Smooth muscle cell (in vitro differentiated cells): ENCODE results near the gene DHX16. TPM values are rescaled to one million over a fixed set of nuclear protein-coding genes. Genes with fewer than 3 reads are reported as not detected.
"Not testable (repeated sequence)": the region's sequence is repeated elsewhere in the genome, so short reads cannot be mapped to it uniquely, and the experiment has no call there.

Experiments
- DNase-seq: peaks from one replicate; lab custom pipeline; 2025; ENCODE audit not compliant: unreplicated experiment; lab: John Stamatoyannopoulos, UW
- H2AFZ ChIP-seq: fragments of 200-600 bp; sonication (generic); 2 replicates; pipeline ENCODE4 v1.6.0; 2016; ENCODE audit warnings: antibody characterized with exemption, low read depth, mild to moderate bottlenecking
- H3F3A ChIP-seq: fragments of 200-600 bp; sonication (generic); 2 replicates; pipeline ENCODE4 v1.6.0; 2017; ENCODE audit warnings: antibody characterized with exemption, low read depth
- H3K27ac ChIP-seq: fragments of 200-600 bp; sonication (generic); 2 replicates; pipeline ENCODE4 v1.5.1; 2016; ENCODE audit warnings: low read depth, mild to moderate bottlenecking
- H3K27me3 ChIP-seq: fragments of 200-600 bp; sonication (generic); 2 replicates; pipeline ENCODE4 v1.6.1; 2016; ENCODE audit warnings: low read depth, mild to moderate bottlenecking
- H3K36me3 ChIP-seq: fragments of 200-600 bp; sonication (generic); 2 replicates; pipeline ENCODE4 v1.5.1; 2016; ENCODE audit warnings: low read depth
- H3K4me1 ChIP-seq: fragments of 200-600 bp; sonication (generic); 2 replicates; pipeline ENCODE4 v1.5.1; 2016; ENCODE audit warnings: low read depth
- H3K4me2 ChIP-seq: fragments of 200-600 bp; sonication (generic); 2 replicates; pipeline ENCODE4 v1.6.0; 2016; ENCODE audit warnings: mild to moderate bottlenecking
- H3K4me3 ChIP-seq: fragments of 200-600 bp; sonication (generic); 2 replicates; pipeline ENCODE4 v1.5.1; 2016; ENCODE audit warnings: mild to moderate bottlenecking
- H3K79me2 ChIP-seq: fragments of 200-600 bp; sonication (generic); 2 replicates; pipeline ENCODE4 v1.6.0; 2016; ENCODE audit warnings: low read depth, mild to moderate bottlenecking
- H3K9ac ChIP-seq: fragments of 200-600 bp; sonication (generic); 2 replicates; pipeline ENCODE4 v1.6.0; 2016; ENCODE audit warnings: low read depth
- H3K9me3 ChIP-seq: fragments of 200-600 bp; sonication (generic); replicated peaks from 2 replicates; pipeline ENCODE4 v1.5.1; 2016; ENCODE audit warnings: low read depth
- H4K20me1 ChIP-seq: fragments of 200-600 bp; sonication (generic); 2 replicates; pipeline ENCODE4 v1.6.0; 2016; ENCODE audit warnings: low read depth
- WGBS: methylation state at CpG from one replicate; pipeline ENCODE4 v1.1.7; 2016; ENCODE audit warnings: low lambda C conversion rate; 5-methylcytosine and 5-hydroxymethylcytosine counted together
- polyA plus RNA-seq: library from polyadenylated mRNA; unstranded; fragments of >200 nt; fragmentation: Nextera tagmentation; extraction: Ambion mirVana; gene quantifications from 2 replicates; pipeline ENCODE4 v1.2.1, GENCODE V29; 2016
- total RNA-seq: library from RNA; depleted of rRNA; stranded (reverse); fragments of >200 nt; gene quantifications from 2 replicates; pipeline ENCODE4 v1.2.3, GENCODE V29; 2014
- TF ChIP-seq, protein P1 (sequence below): fragments of 200-600 bp; sonication (generic); IDR thresholded peaks from 2 replicates; pipeline ENCODE4 v1.5.1; 2017; ENCODE audit warnings: borderline replicate concordance, mild to moderate bottlenecking, antibody characterized with exemption; ENCODE audit not compliant: insufficient read depth, poor library complexity, severe bottlenecking

The DHX16 gene
- total and polyA plus RNA-seq, 2 experiments from 2014 or later = 12.4 to 23.5 TPM

DNA sequence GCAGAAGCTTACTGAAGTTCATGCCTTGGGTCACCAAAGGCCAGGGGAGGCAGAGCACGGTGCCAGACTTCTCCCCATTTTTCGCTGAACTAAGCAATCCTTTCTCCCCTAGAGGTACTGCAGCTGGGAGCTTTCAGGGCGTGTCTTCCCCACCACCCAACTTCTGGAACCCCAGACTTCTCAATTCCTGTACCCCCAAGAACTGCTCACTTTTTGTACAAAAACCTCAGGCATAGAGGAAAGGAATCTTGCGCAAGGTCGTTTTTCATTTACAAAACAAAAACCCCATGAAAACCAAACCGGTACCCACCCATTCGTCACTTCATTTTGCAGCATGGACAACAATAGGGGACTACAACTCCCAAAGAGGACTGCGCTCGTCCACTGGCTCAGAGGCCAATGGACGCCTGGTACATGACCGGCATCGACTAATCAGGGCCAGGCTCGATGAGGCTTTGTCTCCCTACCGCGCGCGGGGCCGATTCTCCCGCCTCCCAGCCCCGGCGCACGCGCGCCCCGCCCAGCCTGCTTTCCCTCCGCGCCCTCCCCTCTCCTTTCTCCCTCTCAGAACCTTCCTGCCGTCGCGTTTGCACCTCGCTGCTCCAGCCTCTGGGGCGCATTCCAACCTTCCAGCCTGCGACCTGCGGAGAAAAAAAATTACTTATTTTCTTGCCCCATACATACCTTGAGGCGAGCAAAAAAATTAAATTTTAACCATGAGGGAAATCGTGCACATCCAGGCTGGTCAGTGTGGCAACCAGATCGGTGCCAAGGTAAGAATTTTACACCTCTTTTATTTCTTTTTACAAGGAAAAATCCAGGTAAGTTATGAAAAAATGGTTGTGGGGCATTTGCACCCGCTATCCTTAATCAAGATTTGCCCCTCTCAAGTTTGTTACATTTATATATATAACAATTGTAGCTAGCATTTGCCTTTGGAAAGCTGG, 47.3 kb upstream of the DHX16 start, which contains the start of gene TUBB:
Gene TUBB, plus strand, starts transcription at position 562 of the 947 bp plus-strand sequence. Its CDS starts 155 bp downstream, at position 717.
- H4K20me1 ChIP-seq = peaks cover 39% of the 10 kb centered on the region
- peak within 1 kb of the TSS; percentile 80 for H3K9ac ChIP-seq
- peaks cover 32% of the 10 kb centered on the region for H3K4me1 ChIP-seq
- H2AFZ ChIP-seq = peak within 1 kb of the TSS; percentile 23
- H3K9me3 ChIP-seq = no peaks in the 10 kb centered on the region
- H3K27me3 ChIP-seq = no peaks in the 10 kb centered on the region
- under 1% methylated on average over 35 of the region's 38 CpGs for WGBS
- DNase-seq = peak; percentile 81
- peaks cover 36% of the 10 kb centered on the region for H3F3A ChIP-seq
- peak within 1 kb of the TSS; percentile 93 for H3K27ac ChIP-seq
- no peaks in the 10 kb centered on the region for H3K36me3 ChIP-seq
- H3K4me3 ChIP-seq = peak within 1 kb of the TSS; percentile 83
- peaks cover 67% of the 10 kb centered on the region for H3K79me2 ChIP-seq
- TF ChIP-seq, protein P1, sequence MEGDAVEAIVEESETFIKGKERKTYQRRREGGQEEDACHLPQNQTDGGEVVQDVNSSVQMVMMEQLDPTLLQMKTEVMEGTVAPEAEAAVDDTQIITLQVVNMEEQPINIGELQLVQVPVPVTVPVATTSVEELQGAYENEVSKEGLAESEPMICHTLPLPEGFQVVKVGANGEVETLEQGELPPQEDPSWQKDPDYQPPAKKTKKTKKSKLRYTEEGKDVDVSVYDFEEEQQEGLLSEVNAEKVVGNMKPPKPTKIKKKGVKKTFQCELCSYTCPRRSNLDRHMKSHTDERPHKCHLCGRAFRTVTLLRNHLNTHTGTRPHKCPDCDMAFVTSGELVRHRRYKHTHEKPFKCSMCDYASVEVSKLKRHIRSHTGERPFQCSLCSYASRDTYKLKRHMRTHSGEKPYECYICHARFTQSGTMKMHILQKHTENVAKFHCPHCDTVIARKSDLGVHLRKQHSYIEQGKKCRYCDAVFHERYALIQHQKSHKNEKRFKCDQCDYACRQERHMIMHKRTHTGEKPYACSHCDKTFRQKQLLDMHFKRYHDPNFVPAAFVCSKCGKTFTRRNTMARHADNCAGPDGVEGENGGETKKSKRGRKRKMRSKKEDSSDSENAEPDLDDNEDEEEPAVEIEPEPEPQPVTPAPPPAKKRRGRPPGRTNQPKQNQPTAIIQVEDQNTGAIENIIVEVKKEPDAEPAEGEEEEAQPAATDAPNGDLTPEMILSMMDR = no peak
- peak within 1 kb of the TSS; percentile 84 for H3K4me2 ChIP-seq

DNA sequence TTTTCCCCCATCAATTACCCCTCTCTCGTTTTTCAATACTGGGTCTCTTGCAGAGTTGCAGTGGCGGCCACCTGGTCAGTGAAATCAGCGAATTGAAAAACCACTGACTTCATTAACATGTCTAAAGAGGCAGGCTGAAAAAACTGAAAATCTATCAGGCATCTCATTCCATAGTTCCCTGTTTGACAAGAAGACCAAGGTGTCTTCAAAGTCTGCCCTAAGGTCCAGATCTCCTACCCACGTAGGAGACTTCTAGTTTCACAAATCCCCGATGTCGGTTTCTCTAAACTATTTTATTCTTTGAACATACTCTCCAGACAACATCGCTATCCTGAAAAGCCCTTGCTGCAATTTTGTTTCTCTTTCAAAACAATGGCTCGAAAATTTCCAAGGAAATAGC, 46.5 kb upstream of the DHX16 start:
- TF ChIP-seq, protein P1 = no peak
- peak overlapping the region; percentile 78 for H3K27ac ChIP-seq
- peaks cover 31% of the 10 kb centered on the region for H3K4me1 ChIP-seq
- peak overlapping the region; percentile 84 for H3K4me2 ChIP-seq
- peaks cover 29% of the 10 kb centered on the region for H3F3A ChIP-seq
- 10% methylated on average over 8 of the region's 8 CpGs for WGBS
- peak overlapping the region; percentile 83 for H3K4me3 ChIP-seq
- H3K27me3 ChIP-seq = no peaks in the 10 kb centered on the region
- H3K9me3 ChIP-seq = no peaks in the 10 kb centered on the region
- peaks cover 64% of the 10 kb centered on the region for H3K79me2 ChIP-seq
- peak overlapping the region; percentile 52 for H3K9ac ChIP-seq
- H3K36me3 ChIP-seq = no peaks in the 10 kb centered on the region
- H4K20me1 ChIP-seq = peaks cover 32% of the 10 kb centered on the region
- H2AFZ ChIP-seq = peak overlapping the region; percentile 23
- DNase-seq = no peak

DNA sequence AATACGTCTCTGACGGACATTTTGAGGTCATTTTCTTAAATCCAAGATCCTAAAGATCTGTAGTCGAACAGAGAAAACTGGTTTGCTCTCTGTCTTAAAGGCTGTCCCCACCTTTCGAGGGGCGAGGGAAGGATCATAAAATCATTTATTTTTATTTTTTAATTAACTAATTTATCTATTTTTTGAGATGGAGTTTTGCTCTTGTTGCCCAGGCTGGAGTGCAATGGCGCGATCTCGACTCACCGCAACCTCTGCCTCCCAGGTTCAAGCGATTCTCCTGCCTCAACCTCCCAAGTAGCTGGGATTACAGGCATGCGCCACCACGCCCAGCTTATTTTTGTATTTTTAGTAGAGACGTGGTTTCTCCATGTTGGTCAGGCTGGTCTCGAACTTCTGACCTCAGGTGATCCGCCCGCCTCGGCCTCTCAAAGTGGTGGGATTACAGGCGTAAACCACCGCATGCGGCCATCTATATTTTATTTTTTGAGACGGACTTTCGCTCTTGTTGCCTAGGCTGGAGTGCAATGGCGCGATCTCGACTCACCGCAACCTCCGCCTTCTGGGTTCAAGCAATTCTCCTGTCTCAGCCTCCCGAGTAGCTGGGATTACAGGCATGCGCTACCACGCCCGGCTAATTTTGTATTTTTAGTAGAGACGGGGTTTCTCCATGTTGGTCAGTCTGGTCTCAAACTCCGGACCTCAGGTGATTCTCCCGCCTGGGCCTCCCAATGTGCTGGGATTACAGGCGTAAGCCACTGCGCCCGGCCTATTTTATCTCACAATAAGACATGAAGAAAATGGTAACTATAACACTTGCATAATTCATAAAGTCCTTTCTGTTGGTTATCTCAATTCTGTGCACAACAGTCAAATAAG, 45.3 kb upstream of the DHX16 start:
- Histone ChIP-seq H3K4me3 (peak overlapping the region; percentile 50), H3K4me2 (peak overlapping the region; percentile 84), H3K27ac (peak overlapping the region; percentile 78), H3F3A (peaks cover 28% of the 10 kb centered on the region), H4K20me1 (peaks cover 20% of the 10 kb centered on the region), H3K4me1 (peaks cover 23% of the 10 kb centered on the region), H3K79me2 (peaks cover 51% of the 10 kb centered on the region), H3K9ac (peak overlapping the region; percentile 17)
- not testable (repeated sequence) for H2AFZ ChIP-seq, H3K27me3 ChIP-seq, H3K9me3 ChIP-seq, H3K36me3 ChIP-seq, DNase-seq
- 86% methylated on average over 37 of the region's 37 CpGs for WGBS
